OCI-LY7 (cell line): Measurements from ENCODE around the gene MNAT1. TPM values are rescaled to one million over a fixed set of nuclear protein-coding genes. Genes with fewer than 3 reads are reported as not detected.

Experiments
- BruUV-seq: library from RNA; stranded (reverse); fragments of 400-500 nt; replicated peaks from 2 replicates; lab custom pipeline; 2021; lab: Mats Ljungman, UMichigan
- CTCF ChIA-PET: fragments of 300-600 bp; sonication (Branson Sonifier 250); formaldehyde crosslinking; loops from one replicate; lab custom pipeline; 2022; ENCODE audit warnings: antibody characterized with exemption; ENCODE audit not compliant: unreplicated experiment; lab: Charles Lee
- POLR2A ChIA-PET: fragments of 300-600 bp; sonication (Branson Sonifier 250); formaldehyde crosslinking; loops from one replicate; lab custom pipeline; 2022; ENCODE audit warnings: antibody characterized with exemption; lab: Charles Lee
- DNase-seq: peaks from one replicate; pipeline ENCODE4 v3.0.0-alpha.2; 2015; ENCODE audit warnings: low spot score
- H2AFZ ChIP-seq: fragments of 200-600 bp; sonication (generic), shearing (Covaris generic); 2 replicates; pipeline ENCODE4 v1.6.1; 2014; ENCODE audit warnings: mild to moderate bottlenecking, antibody characterized with exemption, low read length, moderate library complexity
- H3K27ac ChIP-seq: fragments of 200-600 bp; sonication (generic); 2 replicates; pipeline ENCODE4 v1.5.1; 2014; ENCODE audit warnings: mixed run types, low read depth, mild to moderate bottlenecking, moderate library complexity, low read length, inconsistent platforms; ENCODE audit not compliant: poor library complexity, severe bottlenecking
- H3K36me3 ChIP-seq: fragments of 200-600 bp; sonication (generic); 2 replicates; pipeline ENCODE4 v1.6.1; 2014; ENCODE audit warnings: mild to moderate bottlenecking, antibody characterized with exemption, low read length, moderate library complexity, mixed read lengths; ENCODE audit not compliant: insufficient read depth
- H3K4me1 ChIP-seq: fragments of 200-600 bp; sonication (generic); 2 replicates; pipeline ENCODE4 v1.5.1; 2014; ENCODE audit warnings: mild to moderate bottlenecking, low read length; ENCODE audit not compliant: insufficient read depth, poor library complexity, severe bottlenecking
- H3K4me2 ChIP-seq: fragments of 200-600 bp; sonication (generic); 2 replicates; pipeline ENCODE4 v1.6.1; 2014; ENCODE audit warnings: mild to moderate bottlenecking, low read length
- H3K4me3 ChIP-seq: fragments of 200-600 bp; sonication (generic); 2 replicates; pipeline ENCODE4 v1.5.1; 2014; ENCODE audit warnings: mild to moderate bottlenecking, low read depth, low read length; ENCODE audit not compliant: poor library complexity, severe bottlenecking
- H3K79me2 ChIP-seq: fragments of 200-600 bp; sonication (generic); 2 replicates; pipeline ENCODE4 v1.6.1; 2016; ENCODE audit warnings: low read depth, mild to moderate bottlenecking, low read length, moderate library complexity, mixed read lengths; ENCODE audit not compliant: insufficient read depth
- H3K9me2 ChIP-seq: fragments of 200-600 bp; sonication (generic); 2 replicates; pipeline ENCODE4 v1.6.1; 2016; ENCODE audit warnings: mild to moderate bottlenecking, low read length, mixed read lengths; ENCODE audit not compliant: insufficient read depth
- H3K9me3 ChIP-seq: fragments of 200-600 bp; sonication (generic); 2 replicates; pipeline ENCODE4 v1.6.1; 2014; ENCODE audit warnings: mild to moderate bottlenecking, mixed run types, low read length, mixed read lengths
- H4K20me1 ChIP-seq: fragments of 200-600 bp; sonication (generic); 2 replicates; pipeline ENCODE4 v1.6.1; 2014; ENCODE audit warnings: mild to moderate bottlenecking, antibody characterized with exemption, low read length, moderate library complexity, mixed read lengths; ENCODE audit not compliant: insufficient read depth
- EZH2phosphoT487 ChIP-seq: fragments of 200-600 bp; sonication (generic); IDR thresholded peaks from 2 replicates; pipeline ENCODE4 v1.6.1; 2018; ENCODE audit warnings: low read depth, borderline replicate concordance, mild to moderate bottlenecking, mixed run types, antibody characterized with exemption, low read length, moderate library complexity, mixed read lengths
- intact Hi-C: fragments of 100-400 bp; cut with micrococcal nuclease; formaldehyde crosslinking; loops from one replicate; pipeline ENCODE4 v1.10.0; 2022; ENCODE audit not compliant: unreplicated experiment
- total RNA-seq, 2 experiments: library from RNA; depleted of rRNA in 1 of 2; stranded (reverse); fragments of >200 nt in 1 of 2; shearing (Covaris generic) in 1 of 2; gene quantifications; 2 replicates each; pipeline ENCODE4 v1.2.3, GENCODE V29; 2014 to 2022
- TF ChIP-seq, protein P1 (sequence below): fragments of 200-600 bp; sonication (generic); conservative IDR thresholded peaks from 2 replicates; pipeline ENCODE4 v1.5.1; 2014; ENCODE audit warnings: mild to moderate bottlenecking, antibody characterized with exemption, low read length, moderate library complexity, mixed read lengths

MNAT1 gene
- total RNA-seq, 2 experiments from 2014 or later: 58.5 to 60.9 TPM

DNA sequence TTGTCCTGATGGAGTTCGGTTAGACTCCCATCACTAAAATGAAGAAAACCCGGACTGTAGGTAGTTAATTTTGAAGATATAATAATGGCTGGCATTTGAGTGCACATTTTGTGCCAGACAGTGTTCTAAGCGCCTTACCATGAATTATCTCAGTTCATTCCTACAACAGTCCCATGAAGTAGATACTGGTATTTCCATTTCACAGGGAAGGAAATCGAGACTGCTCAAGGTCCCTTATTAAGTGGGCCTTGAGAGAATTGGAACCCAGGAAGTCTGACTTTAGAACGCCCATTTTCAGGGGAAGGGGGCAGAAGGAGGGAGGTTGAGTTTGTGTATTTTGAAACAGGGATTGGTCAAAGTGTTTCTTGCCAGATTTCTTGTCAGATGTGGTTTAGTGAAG, 855 bp downstream of the MNAT1 start:
- intact Hi-C loops: loop anchor here (1.0 to 10.0 kb wide), 5 partner anchors 79 to 519 kb away; no protein-coding TSS in a partner anchor
- H3K4me3 ChIP-seq: peak overlapping the region; percentile 90
- no TSS peak for BruUV-seq

DNA sequence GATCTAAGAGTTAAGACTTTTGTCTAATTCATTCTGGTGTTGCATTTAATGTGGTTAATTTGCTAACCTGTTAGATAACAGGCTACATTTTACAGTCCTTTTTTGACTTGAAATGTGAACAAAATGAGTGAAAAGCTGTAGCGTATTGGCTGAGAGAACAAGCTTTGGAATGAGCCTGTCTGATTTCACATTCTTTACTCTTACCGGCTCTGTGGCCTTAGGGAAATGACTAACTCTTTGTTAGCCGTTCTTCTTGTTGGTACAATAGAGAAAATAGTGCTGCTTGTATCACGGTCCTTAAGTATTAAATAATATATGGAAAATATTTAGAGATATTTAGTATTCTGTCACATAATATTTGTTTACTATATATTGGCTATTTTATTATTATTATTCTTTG, 1.9 kb downstream of the MNAT1 start:
- Histone ChIP-seq H3K36me3 (no peaks in the 10 kb centered on the region), H2AFZ (no peak overlapping the region), H3K4me1 (peaks cover 10% of the 10 kb centered on the region), H3K9me3 (no peaks in the 10 kb centered on the region), H3K79me2 (peaks cover 59% of the 10 kb centered on the region), H3K9me2 (no peaks in the 10 kb centered on the region), H3K4me2 (peak overlapping the region; percentile 80), H3K4me3 (peak overlapping the region; percentile 90), H3K27ac (no peak overlapping the region), H4K20me1 (0 out of 2 replicates have a peak, but pooled peaks cover 12% of the 10 kb centered on the region)
- no TSS peak for BruUV-seq
- DNase-seq: no peak
- TF ChIP-seq, protein P1, sequence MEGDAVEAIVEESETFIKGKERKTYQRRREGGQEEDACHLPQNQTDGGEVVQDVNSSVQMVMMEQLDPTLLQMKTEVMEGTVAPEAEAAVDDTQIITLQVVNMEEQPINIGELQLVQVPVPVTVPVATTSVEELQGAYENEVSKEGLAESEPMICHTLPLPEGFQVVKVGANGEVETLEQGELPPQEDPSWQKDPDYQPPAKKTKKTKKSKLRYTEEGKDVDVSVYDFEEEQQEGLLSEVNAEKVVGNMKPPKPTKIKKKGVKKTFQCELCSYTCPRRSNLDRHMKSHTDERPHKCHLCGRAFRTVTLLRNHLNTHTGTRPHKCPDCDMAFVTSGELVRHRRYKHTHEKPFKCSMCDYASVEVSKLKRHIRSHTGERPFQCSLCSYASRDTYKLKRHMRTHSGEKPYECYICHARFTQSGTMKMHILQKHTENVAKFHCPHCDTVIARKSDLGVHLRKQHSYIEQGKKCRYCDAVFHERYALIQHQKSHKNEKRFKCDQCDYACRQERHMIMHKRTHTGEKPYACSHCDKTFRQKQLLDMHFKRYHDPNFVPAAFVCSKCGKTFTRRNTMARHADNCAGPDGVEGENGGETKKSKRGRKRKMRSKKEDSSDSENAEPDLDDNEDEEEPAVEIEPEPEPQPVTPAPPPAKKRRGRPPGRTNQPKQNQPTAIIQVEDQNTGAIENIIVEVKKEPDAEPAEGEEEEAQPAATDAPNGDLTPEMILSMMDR: no peak
- intact Hi-C loops: loop anchor here (10.0 kb wide), 3 partner anchors 288 to 518 kb away; no protein-coding TSS in a partner anchor
- POLR2A ChIA-PET: interaction anchor here (0.6 to 2.0 kb wide), 9 partner anchors 9 to 663 kb away, joined by 3 to 6 read pairs (median 4); partner anchors contain the start of gene SIX4
- CTCF ChIA-PET: no interaction called here

More for the DNA sequence above, 855 bp downstream of the MNAT1 start:
- ChIA-PET POLR2A (interaction anchor here (0.5 to 2.0 kb wide), 5 partner anchors 8 to 134 kb away, joined by 3 to 6 read pairs (median 5); no protein-coding TSS in a partner anchor), CTCF (no interaction called here)
- H3K36me3 ChIP-seq: no peaks in the 10 kb centered on the region
- no peaks in the 10 kb centered on the region for H3K9me3 ChIP-seq
- no peaks in the 10 kb centered on the region for H3K9me2 ChIP-seq
- no peak for DNase-seq
- TF ChIP-seq, protein P1: no peak
- no peak for TF ChIP-seq EZH2phosphoT487
- H3K4me2 ChIP-seq: peak overlapping the region; percentile 80
- peaks cover 10% of the 10 kb centered on the region for H3K4me1 ChIP-seq
- no peak overlapping the region for H3K27ac ChIP-seq
- H2AFZ ChIP-seq: peak overlapping the region; percentile 96; the same call in 1 of the 2 replicates
- peaks cover 51% of the 10 kb centered on the region for H3K79me2 ChIP-seq
- H4K20me1 ChIP-seq: 0 out of 2 replicates have a peak, but pooled peaks cover 12% of the 10 kb centered on the region
